ENCODE data around the gene LIPE. TPM values are rescaled to one million over a fixed set of nuclear protein-coding genes. Genes with fewer than 3 reads are reported as not detected.

The LIPE gene, protein sequence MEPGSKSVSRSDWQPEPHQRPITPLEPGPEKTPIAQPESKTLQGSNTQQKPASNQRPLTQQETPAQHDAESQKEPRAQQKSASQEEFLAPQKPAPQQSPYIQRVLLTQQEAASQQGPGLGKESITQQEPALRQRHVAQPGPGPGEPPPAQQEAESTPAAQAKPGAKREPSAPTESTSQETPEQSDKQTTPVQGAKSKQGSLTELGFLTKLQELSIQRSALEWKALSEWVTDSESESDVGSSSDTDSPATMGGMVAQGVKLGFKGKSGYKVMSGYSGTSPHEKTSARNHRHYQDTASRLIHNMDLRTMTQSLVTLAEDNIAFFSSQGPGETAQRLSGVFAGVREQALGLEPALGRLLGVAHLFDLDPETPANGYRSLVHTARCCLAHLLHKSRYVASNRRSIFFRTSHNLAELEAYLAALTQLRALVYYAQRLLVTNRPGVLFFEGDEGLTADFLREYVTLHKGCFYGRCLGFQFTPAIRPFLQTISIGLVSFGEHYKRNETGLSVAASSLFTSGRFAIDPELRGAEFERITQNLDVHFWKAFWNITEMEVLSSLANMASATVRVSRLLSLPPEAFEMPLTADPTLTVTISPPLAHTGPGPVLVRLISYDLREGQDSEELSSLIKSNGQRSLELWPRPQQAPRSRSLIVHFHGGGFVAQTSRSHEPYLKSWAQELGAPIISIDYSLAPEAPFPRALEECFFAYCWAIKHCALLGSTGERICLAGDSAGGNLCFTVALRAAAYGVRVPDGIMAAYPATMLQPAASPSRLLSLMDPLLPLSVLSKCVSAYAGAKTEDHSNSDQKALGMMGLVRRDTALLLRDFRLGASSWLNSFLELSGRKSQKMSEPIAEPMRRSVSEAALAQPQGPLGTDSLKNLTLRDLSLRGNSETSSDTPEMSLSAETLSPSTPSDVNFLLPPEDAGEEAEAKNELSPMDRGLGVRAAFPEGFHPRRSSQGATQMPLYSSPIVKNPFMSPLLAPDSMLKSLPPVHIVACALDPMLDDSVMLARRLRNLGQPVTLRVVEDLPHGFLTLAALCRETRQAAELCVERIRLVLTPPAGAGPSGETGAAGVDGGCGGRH
- total RNA-seq (2022) (20.0 and 21.7 TPM in 2 replicates), Bru-seq, nascent RNA (percentile 50 among the genes with signal in this experiment), BruChase-seq, experiment 1, labeled RNA remaining after a 2-hour chase (percentile 51 among the genes with signal in this experiment), BruChase-seq, experiment 2, labeled RNA remaining after a 6-hour chase (percentile 51 among the genes with signal in this experiment)
- long read RNA-seq, partial matches to known transcripts: 2 of 8 reads
- long read RNA-seq, other reads (novel, unspliced or antisense): 6 of 8 reads

DNA sequence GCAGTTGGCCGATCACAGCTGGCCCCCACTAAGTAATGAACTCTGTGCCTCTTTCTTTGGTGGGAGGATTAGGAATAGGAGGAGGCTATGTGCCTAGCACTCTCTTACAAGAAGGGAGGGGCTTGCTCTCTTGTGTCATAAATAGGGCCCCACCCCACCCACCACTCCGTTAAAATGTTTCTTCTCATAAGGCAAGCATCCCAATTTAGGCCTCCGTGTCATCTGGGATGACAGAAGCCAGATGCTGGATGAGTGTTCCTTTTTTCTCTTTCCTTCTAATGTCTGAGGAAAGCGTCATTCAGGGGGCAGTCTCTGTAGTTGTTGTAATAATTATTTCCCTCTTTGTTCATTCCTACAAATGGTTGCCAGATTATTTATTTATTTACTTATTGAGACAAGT is at the start of gene LIPE:
TSS of gene LIPE (minus strand) at position 76 of the 400 bp plus-strand sequence. CDS start 239 bp downstream, outside the sequence.
- no peak for DNase-seq
- no peaks in the 10 kb centered on the region for H3K36me3 ChIP-seq (ENCODE audit: control insufficient read depth, insufficient read depth, low read length)
- H3K4me1 ChIP-seq: peaks cover 14% of the 10 kb centered on the region
- H3K4me3 ChIP-seq (ENCODE audit: low read depth, low read length): no peak within 1 kb of the TSS
- TF ChIP-seq, protein P1, sequence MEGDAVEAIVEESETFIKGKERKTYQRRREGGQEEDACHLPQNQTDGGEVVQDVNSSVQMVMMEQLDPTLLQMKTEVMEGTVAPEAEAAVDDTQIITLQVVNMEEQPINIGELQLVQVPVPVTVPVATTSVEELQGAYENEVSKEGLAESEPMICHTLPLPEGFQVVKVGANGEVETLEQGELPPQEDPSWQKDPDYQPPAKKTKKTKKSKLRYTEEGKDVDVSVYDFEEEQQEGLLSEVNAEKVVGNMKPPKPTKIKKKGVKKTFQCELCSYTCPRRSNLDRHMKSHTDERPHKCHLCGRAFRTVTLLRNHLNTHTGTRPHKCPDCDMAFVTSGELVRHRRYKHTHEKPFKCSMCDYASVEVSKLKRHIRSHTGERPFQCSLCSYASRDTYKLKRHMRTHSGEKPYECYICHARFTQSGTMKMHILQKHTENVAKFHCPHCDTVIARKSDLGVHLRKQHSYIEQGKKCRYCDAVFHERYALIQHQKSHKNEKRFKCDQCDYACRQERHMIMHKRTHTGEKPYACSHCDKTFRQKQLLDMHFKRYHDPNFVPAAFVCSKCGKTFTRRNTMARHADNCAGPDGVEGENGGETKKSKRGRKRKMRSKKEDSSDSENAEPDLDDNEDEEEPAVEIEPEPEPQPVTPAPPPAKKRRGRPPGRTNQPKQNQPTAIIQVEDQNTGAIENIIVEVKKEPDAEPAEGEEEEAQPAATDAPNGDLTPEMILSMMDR (IDR thresholded peaks at IDR 0.05; ENCODE audit: insufficient read depth in 1 of 2, low read depth in 1 of 2, low read length in 1 of 2, severe bottlenecking in 1 of 2, unreplicated experiment in 1 of 2): no peak
- peaks cover 17% of the 10 kb centered on the region for H3K36me3 Mint-ChIP-seq (ENCODE audit: insufficient read depth, unreplicated experiment)
- no peaks in the 10 kb centered on the region for H3K9me3 Mint-ChIP-seq (ENCODE audit: unreplicated experiment)
- H3K4me3 Mint-ChIP-seq (ENCODE audit: unreplicated experiment): no peak within 1 kb of the TSS
- intact Hi-C loops (cut with micrococcal nuclease; ENCODE audit: unreplicated experiment): no loop called here
- no peaks in the 10 kb centered on the region for H3K27me3 ChIP-seq (replicated peaks; ENCODE audit: control insufficient read depth, insufficient read depth, low read length)
- ChIA-PET POLR2A (no interaction called here), CTCF (no interaction called here)
- no peaks in the 10 kb centered on the region for H3K9me3 ChIP-seq
- BruUV-seq (replicated peaks): no TSS peak
- H3K27ac Mint-ChIP-seq (ENCODE audit: unreplicated experiment): no peak within 1 kb of the TSS
- H3K4me1 Mint-ChIP-seq (ENCODE audit: low read depth, unreplicated experiment): peaks cover 7% of the 10 kb centered on the region
- no peaks in the 10 kb centered on the region for H3K27me3 Mint-ChIP-seq (ENCODE audit: insufficient read depth, unreplicated experiment)

DNA sequence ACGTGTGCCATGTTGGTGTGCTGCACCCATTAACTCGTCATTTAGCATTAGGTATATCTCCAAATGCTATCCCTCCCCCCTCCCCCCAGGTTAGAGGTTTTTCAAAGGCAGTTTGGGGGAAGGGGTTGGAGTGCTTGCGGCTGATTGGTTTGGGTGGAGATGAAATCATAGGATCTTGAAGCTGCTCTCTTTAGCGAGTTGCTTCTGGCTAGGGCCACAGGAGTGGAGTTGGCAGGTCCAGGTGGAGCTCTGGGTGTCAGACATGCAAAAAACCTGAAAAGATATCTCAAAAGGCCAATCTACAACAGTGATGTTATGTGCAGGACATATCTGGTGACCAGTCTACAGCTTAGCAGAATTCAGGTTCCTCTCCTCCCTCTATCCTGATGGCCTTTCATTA is 48.2 kb upstream of the LIPE start:
- H3K4me3 ChIP-seq (ENCODE audit: low read depth, low read length): no peak overlapping the region
- no peak overlapping the region for H3K27ac Mint-ChIP-seq (ENCODE audit: unreplicated experiment)
- POLR2A ChIA-PET: no interaction called here
- H3K4me3 Mint-ChIP-seq (ENCODE audit: unreplicated experiment): no peak overlapping the region
- H3K27me3 ChIP-seq (replicated peaks; ENCODE audit: control insufficient read depth, insufficient read depth, low read length): no peaks in the 10 kb centered on the region
- intact Hi-C loops (cut with micrococcal nuclease; ENCODE audit: unreplicated experiment): no loop called here
- no peaks in the 10 kb centered on the region for H3K27me3 Mint-ChIP-seq (ENCODE audit: insufficient read depth, unreplicated experiment)
- peaks cover 12% of the 10 kb centered on the region for H3K4me1 ChIP-seq
- no peak for DNase-seq
- peaks cover 2% of the 10 kb centered on the region for H3K4me1 Mint-ChIP-seq (ENCODE audit: low read depth, unreplicated experiment)
- H3K9me3 ChIP-seq: no peaks in the 10 kb centered on the region; the same call in 1 of the 2 replicates
- H3K36me3 Mint-ChIP-seq (ENCODE audit: insufficient read depth, unreplicated experiment): no peaks in the 10 kb centered on the region
- H3K9me3 Mint-ChIP-seq (ENCODE audit: unreplicated experiment): no peaks in the 10 kb centered on the region
- TF ChIP-seq, protein P1 (IDR thresholded peaks at IDR 0.05; ENCODE audit: insufficient read depth in 1 of 2, low read depth in 1 of 2, low read length in 1 of 2, severe bottlenecking in 1 of 2, unreplicated experiment in 1 of 2): no peak
- CTCF ChIA-PET: no interaction called here
- no TSS peak for BruUV-seq (replicated peaks)
- H3K36me3 ChIP-seq (ENCODE audit: control insufficient read depth, insufficient read depth, low read length): no peaks in the 10 kb centered on the region

DNA sequence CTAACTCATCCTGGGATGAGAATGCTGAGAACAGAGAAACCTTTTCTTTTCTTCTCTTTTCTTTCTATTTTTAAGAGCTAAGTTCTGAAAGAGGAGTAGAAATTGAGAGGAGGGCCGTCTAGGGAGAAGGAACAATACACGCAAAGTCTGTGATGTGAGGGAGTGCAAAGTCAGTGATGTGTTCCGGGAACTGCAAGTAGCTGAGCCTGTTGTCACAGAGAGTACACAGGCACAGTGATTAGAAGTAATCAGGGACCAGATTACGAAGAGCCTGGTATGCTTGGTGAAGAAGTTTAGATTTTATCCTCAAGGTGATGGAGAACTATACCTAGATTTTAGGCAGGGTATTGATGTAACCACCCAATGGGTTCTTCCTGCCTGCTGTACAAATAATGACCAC is 47.6 kb upstream of the LIPE start:
- Mint-ChIP-seq H3K4me1 (ENCODE audit: low read depth, unreplicated experiment) (peaks cover 3% of the 10 kb centered on the region), H3K4me3 (ENCODE audit: unreplicated experiment) (no peak overlapping the region), H3K27ac (ENCODE audit: unreplicated experiment) (no peak overlapping the region), H3K9me3 (ENCODE audit: unreplicated experiment) (no peaks in the 10 kb centered on the region), H3K36me3 (ENCODE audit: insufficient read depth, unreplicated experiment) (no peaks in the 10 kb centered on the region), H3K27me3 (ENCODE audit: insufficient read depth, unreplicated experiment) (no peaks in the 10 kb centered on the region)
- CTCF ChIA-PET: no interaction called here
- TF ChIP-seq, protein P1 (IDR thresholded peaks at IDR 0.05; ENCODE audit: insufficient read depth in 1 of 2, low read depth in 1 of 2, low read length in 1 of 2, severe bottlenecking in 1 of 2, unreplicated experiment in 1 of 2): no peak
- no peak for DNase-seq
- intact Hi-C loops (cut with micrococcal nuclease; ENCODE audit: unreplicated experiment): no loop called here
- POLR2A ChIA-PET: no interaction called here
- Histone ChIP-seq H3K36me3 (ENCODE audit: control insufficient read depth, insufficient read depth, low read length) (no peaks in the 10 kb centered on the region), H3K9me3 (no peaks in the 10 kb centered on the region; the same call in 1 of the 2 replicates), H3K4me1 (peaks cover 9% of the 10 kb centered on the region), H3K27me3 (replicated peaks; ENCODE audit: control insufficient read depth, insufficient read depth, low read length) (no peaks in the 10 kb centered on the region), H3K4me3 (ENCODE audit: low read depth, low read length) (no peak overlapping the region)
- no TSS peak for BruUV-seq (replicated peaks)
